Mesenchymal stem cell (in vitro differentiated cells and primary cell): ENCODE results near the gene PSMD1.
A peak's percentile ranks its signal among the peaks of the same experiment; 100 is the strongest.
"Not testable (repeated sequence)": the region's sequence is repeated elsewhere in the genome, so short reads cannot be mapped to it uniquely, and the experiment has no call there.

ENCODE experiments used
- DNase-seq: peaks from one replicate; pipeline ENCODE4 v3.0.0-alpha.2; 2013
- H2AFZ ChIP-seq: one replicate; pipeline ENCODE4 v1.6.1; 2013; ENCODE audit warnings: low read depth, mild to moderate bottlenecking, control low read depth, inconsistent platforms, low read length, moderate library complexity
- H2AK5ac ChIP-seq: 2 replicates; pipeline ENCODE4 v1.6.1; 2013; ENCODE audit warnings: low read length, moderate library complexity, mild to moderate bottlenecking, inconsistent platforms; ENCODE audit not compliant: severe bottlenecking
- H2BK120ac ChIP-seq: one replicate; pipeline ENCODE4 v1.6.1; 2013; ENCODE audit warnings: low read depth, mild to moderate bottlenecking, inconsistent platforms, low read length, moderate library complexity
- H2BK12ac ChIP-seq, 2 experiments: one replicate each; pipeline ENCODE4 v1.6.1; 2013; ENCODE audit warnings: inconsistent platforms in 2 of 2, low read length in 2 of 2, mild to moderate bottlenecking in 2 of 2, moderate library complexity in 2 of 2, control low read depth in 1 of 2
- H2BK15ac ChIP-seq: one replicate; pipeline ENCODE4 v1.6.1; 2013; ENCODE audit warnings: mild to moderate bottlenecking, low read depth, inconsistent platforms; ENCODE audit not compliant: poor library complexity, severe bottlenecking
- H2BK5ac ChIP-seq: 2 replicates; pipeline ENCODE4 v1.6.1; 2013; ENCODE audit warnings: low read depth, mild to moderate bottlenecking, low read length, control low read depth, inconsistent platforms; ENCODE audit not compliant: poor library complexity, severe bottlenecking
- H3K14ac ChIP-seq, 2 experiments: one replicate each; pipeline ENCODE4 v1.6.1; 2013; ENCODE audit warnings: inconsistent platforms in 2 of 2, low read length in 2 of 2, control low read depth in 1 of 2, mild to moderate bottlenecking in 1 of 2, moderate library complexity in 1 of 2
- H3K18ac ChIP-seq, 2 experiments: one replicate each; pipeline ENCODE4 v1.6.1; 2013; ENCODE audit warnings: inconsistent platforms in 2 of 2, low read length in 2 of 2, control low read depth in 1 of 2, low read depth in 1 of 2, mild to moderate bottlenecking in 1 of 2
- H3K23ac ChIP-seq, 2 experiments: one replicate each; pipeline ENCODE4 v1.6.1; 2013; ENCODE audit warnings: inconsistent platforms in 2 of 2, low read length in 2 of 2, mild to moderate bottlenecking in 2 of 2, moderate library complexity in 2 of 2, control low read depth in 1 of 2
- H3K27ac ChIP-seq: 2 replicates; pipeline ENCODE4 v1.5.1; 2013; ENCODE audit warnings: mild to moderate bottlenecking, moderate library complexity, low read length, control low read depth, inconsistent platforms; ENCODE audit not compliant: poor library complexity, severe bottlenecking
- H3K27me3 ChIP-seq, 2 experiments: 2 replicates each; pipeline versions ENCODE4 v1.6.1 to v1.7.0; 2013; ENCODE audit warnings: low read length in 2 of 2, mild to moderate bottlenecking in 2 of 2, moderate library complexity in 2 of 2, control low read depth in 1 of 2, inconsistent platforms in 1 of 2; ENCODE audit not compliant: control insufficient read depth in 1 of 2, insufficient read depth in 1 of 2
- H3K36me3 ChIP-seq, 2 experiments: 2 replicates each; pipeline versions ENCODE4 v1.6.1 to v1.7.0; 2013; ENCODE audit warnings: low read length in 2 of 2, control low read depth in 1 of 2, inconsistent platforms in 1 of 2, low read depth in 1 of 2, mild to moderate bottlenecking in 1 of 2; ENCODE audit not compliant: insufficient read depth in 2 of 2, control insufficient read depth in 1 of 2
- H3K4ac ChIP-seq, 2 experiments: one replicate each; pipeline ENCODE4 v1.6.1; 2013; ENCODE audit warnings: inconsistent platforms in 2 of 2, low read length in 2 of 2, mild to moderate bottlenecking in 2 of 2, moderate library complexity in 2 of 2, control low read depth in 1 of 2, low read depth in 1 of 2
- H3K4me1 ChIP-seq: 2 replicates; pipeline ENCODE4 v1.6.1; 2013; ENCODE audit warnings: low read depth, low read length, control low read depth; ENCODE audit not compliant: control insufficient read depth, insufficient read depth
- H3K4me2 ChIP-seq: 2 replicates; pipeline ENCODE4 v1.6.1; 2013; ENCODE audit warnings: low read length, mild to moderate bottlenecking, inconsistent platforms; ENCODE audit not compliant: poor library complexity, severe bottlenecking
- H3K4me3 ChIP-seq, 2 experiments: 2 replicates each; pipeline versions ENCODE4 v1.5.1 to v1.7.0; 2013; ENCODE audit warnings: low read length in 2 of 2, mild to moderate bottlenecking in 2 of 2, control low read depth in 1 of 2, low read depth in 1 of 2; ENCODE audit not compliant: insufficient read depth in 1 of 2
- H3K79me1 ChIP-seq: replicated peaks from 2 replicates; pipeline ENCODE4 v1.6.1; 2013; ENCODE audit warnings: mild to moderate bottlenecking, control low read depth, low read length, inconsistent platforms; ENCODE audit not compliant: poor library complexity, severe bottlenecking
- H3K9ac ChIP-seq: 2 replicates; pipeline ENCODE4 v1.7.0; 2013; ENCODE audit warnings: mild to moderate bottlenecking, low read length, moderate library complexity
- H3K9me3 ChIP-seq: 2 replicates; pipeline ENCODE4 v1.7.0; 2013; ENCODE audit warnings: mild to moderate bottlenecking, low read length; ENCODE audit not compliant: control insufficient read depth
- H4K8ac ChIP-seq: one replicate; pipeline ENCODE4 v1.6.1; 2013; ENCODE audit warnings: inconsistent platforms, mild to moderate bottlenecking, low read length, moderate library complexity
- H4K91ac ChIP-seq: one replicate; pipeline ENCODE4 v1.6.1; 2013; ENCODE audit warnings: mild to moderate bottlenecking, low read length, inconsistent platforms
- WGBS: methylation state at CpG from one replicate; pipeline ENCODE4 v1.1.7; 2013; ENCODE audit warnings: mixed read lengths; 5-methylcytosine and 5-hydroxymethylcytosine counted together

The PSMD1 gene

GRCh38 chr2:231099918-231100317, 43.3 kb downstream of the PSMD1 start:
- no peaks in the 10 kb centered on the region for H3K4me1 ChIP-seq
- H3K79me1 ChIP-seq = peaks cover 26% of the 10 kb centered on the region
- no peak overlapping the region for H4K8ac ChIP-seq
- H3K4me2 ChIP-seq = no peak overlapping the region
- no peak overlapping the region for H2BK5ac ChIP-seq
- no peak overlapping the region for H4K91ac ChIP-seq
- H3K4me3 ChIP-seq = no peak overlapping the region
- H3K9me3 ChIP-seq = no peaks in the 10 kb centered on the region
- H3K14ac ChIP-seq = no peak overlapping the region
- no peak overlapping the region for H2BK12ac ChIP-seq
- no peak overlapping the region for H2BK15ac ChIP-seq
- H3K23ac ChIP-seq = no peak overlapping the region
- peaks cover 27 to 58% of the 10 kb centered on the region in 2 experiments for H3K36me3 ChIP-seq
- no peak overlapping the region for H2AK5ac ChIP-seq
- H3K4ac ChIP-seq = no peak overlapping the region
- no peak overlapping the region for H3K18ac ChIP-seq
- no peak overlapping the region for H3K27ac ChIP-seq
- DNase-seq = no peak
- no peak overlapping the region for H3K9ac ChIP-seq
- H2AFZ ChIP-seq = no peak overlapping the region
- no peak overlapping the region for H2BK120ac ChIP-seq
- WGBS = 98% methylated on average over 4 of the region's 8 CpGs
- no peaks in the 10 kb centered on the region for H3K27me3 ChIP-seq

- H3K4me1 ChIP-seq, H3K27ac ChIP-seq, H4K8ac ChIP-seq, H3K9me3 ChIP-seq, H3K4ac ChIP-seq, H2BK12ac ChIP-seq, H2AK5ac ChIP-seq, H3K4me2 ChIP-seq, DNase-seq, H3K14ac ChIP-seq, H2AFZ ChIP-seq, H3K18ac ChIP-seq, H3K9ac ChIP-seq, H3K27me3 ChIP-seq, H3K4me3 ChIP-seq, H3K23ac ChIP-seq, H2BK120ac ChIP-seq, H2BK5ac ChIP-seq, H2BK15ac ChIP-seq, H4K91ac ChIP-seq: not testable (repeated sequence)
- Histone ChIP-seq H3K36me3 (peaks cover 27 to 55% of the 10 kb centered on the region in 2 experiments), H3K79me1 (peaks cover 24% of the 10 kb centered on the region)
- WGBS = 73% methylated on average over 2 of the region's 2 CpGs
Observed at GRCh38 chr2:231100321-231100720, 43.7 kb downstream of the PSMD1 start.

- Histone ChIP-seq H4K8ac (no peak overlapping the region), H3K79me1 (peaks cover 24% of the 10 kb centered on the region), H3K4me3 (no peak overlapping the region), H3K36me3 (peaks cover 27 to 55% of the 10 kb centered on the region in 2 experiments), H4K91ac (no peak overlapping the region), H3K9ac (no peak overlapping the region), H2BK120ac (no peak overlapping the region), H3K9me3 (no peaks in the 10 kb centered on the region), H3K4ac (no peak overlapping the region), H3K27ac (no peak overlapping the region), H2BK12ac (no peak overlapping the region), H3K18ac (no peak overlapping the region), H2BK5ac (no peak overlapping the region), H2AFZ (no peak overlapping the region), H3K27me3 (no peaks in the 10 kb centered on the region), H2BK15ac (no peak overlapping the region), H3K4me2 (no peak overlapping the region), H3K4me1 (no peaks in the 10 kb centered on the region), H3K14ac (no peak overlapping the region), H2AK5ac (no peak overlapping the region), H3K23ac (no peak overlapping the region)
- no peak for DNase-seq
- WGBS = 73% methylated on average over 4 of the region's 4 CpGs
Observed at GRCh38 chr2:231100990-231101389, 44.3 kb downstream of the PSMD1 start.

GRCh38 chr2:231102772-231103171, 46.1 kb downstream of the PSMD1 start:
- Histone ChIP-seq H2BK12ac (no peak overlapping the region), H3K79me1 (peaks cover 27% of the 10 kb centered on the region), H4K91ac (no peak overlapping the region), H3K23ac (no peak overlapping the region), H2AK5ac (no peak overlapping the region), H3K9me3 (no peaks in the 10 kb centered on the region), H3K9ac (peak overlapping the region; percentile 80), H2AFZ (no peak overlapping the region), H4K8ac (no peak overlapping the region), H2BK5ac (no peak overlapping the region), H2BK15ac (no peak overlapping the region), H3K14ac (no peak overlapping the region), H2BK120ac (no peak overlapping the region), H3K4me1 (peaks cover 2% of the 10 kb centered on the region), H3K4me3 (no peak overlapping the region), H3K4ac (no peak overlapping the region), H3K18ac (no peak overlapping the region), H3K27ac (no peak overlapping the region), H3K4me2 (no peak overlapping the region), H3K36me3 (peaks cover 26 to 50% of the 10 kb centered on the region in 2 experiments), H3K27me3 (no peaks in the 10 kb centered on the region)
- no peak for DNase-seq
- no CpG with 5 or more reads among the region's 2 CpGs for WGBS
